HG02884 (cell line): ENCODE measurements around the gene ALKBH6.
"Not testable (repeated sequence)": the region's sequence is repeated elsewhere in the genome, so short reads cannot be mapped to it uniquely, and the experiment has no call there.

ENCODE experiments used
- ATAC-seq: cut with Tn5 transposase; IDR thresholded peaks from one replicate; pipeline ENCODE4 v1.9.1; 2021; ENCODE audit warnings: mild to moderate bottlenecking, moderate library complexity; ENCODE audit not compliant: unreplicated experiment

ALKBH6 gene

GRCh38 chr19:35993923-35994598 lies 20.0 kb downstream of the ALKBH6 start:
- ATAC-seq = no peak

DNA sequence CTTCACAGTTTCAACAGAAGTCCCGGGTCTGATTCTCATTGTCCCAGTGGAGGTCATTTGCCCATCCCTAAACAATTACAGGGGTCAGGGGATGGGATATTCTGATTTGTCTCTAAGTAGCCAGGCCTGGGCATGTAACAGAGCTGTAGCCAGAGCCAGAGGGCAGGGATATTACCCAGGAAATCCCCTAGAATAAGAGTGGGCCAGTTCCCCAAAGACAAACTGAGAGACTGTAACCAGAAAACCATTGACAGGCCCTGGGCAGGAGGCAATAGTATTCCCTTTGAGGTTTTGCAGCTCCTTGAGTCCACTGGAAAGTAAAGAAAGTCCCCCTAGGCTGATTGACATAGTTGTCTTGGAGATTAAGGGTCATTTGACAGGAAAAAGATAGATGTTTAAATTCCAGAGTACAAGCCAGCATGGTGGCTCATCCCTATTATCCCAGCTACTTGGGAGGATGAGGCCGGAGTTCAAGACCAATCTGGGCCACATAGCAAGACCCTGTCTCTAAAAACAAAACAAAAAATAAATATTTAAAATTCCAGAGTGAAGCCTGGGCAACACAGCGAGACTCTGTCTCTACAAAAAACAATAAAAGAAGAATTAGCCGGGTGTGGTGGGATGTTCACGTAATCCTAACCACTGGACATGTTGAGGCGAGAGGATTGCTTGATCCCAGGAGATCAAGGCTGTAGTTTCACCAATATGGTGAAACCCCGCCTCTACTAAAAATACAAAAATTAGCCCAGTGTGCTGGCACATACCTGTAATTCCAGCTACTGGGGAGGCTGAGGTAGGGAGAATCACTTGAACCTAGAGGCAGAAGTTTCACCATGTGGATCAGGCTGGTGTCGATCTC lies 20.9 kb downstream of the ALKBH6 start:
- ATAC-seq = no peak

GRCh38 chr19:35991731-35992450 lies 22.1 kb downstream of the ALKBH6 start:
- ATAC-seq = no peak

DNA sequence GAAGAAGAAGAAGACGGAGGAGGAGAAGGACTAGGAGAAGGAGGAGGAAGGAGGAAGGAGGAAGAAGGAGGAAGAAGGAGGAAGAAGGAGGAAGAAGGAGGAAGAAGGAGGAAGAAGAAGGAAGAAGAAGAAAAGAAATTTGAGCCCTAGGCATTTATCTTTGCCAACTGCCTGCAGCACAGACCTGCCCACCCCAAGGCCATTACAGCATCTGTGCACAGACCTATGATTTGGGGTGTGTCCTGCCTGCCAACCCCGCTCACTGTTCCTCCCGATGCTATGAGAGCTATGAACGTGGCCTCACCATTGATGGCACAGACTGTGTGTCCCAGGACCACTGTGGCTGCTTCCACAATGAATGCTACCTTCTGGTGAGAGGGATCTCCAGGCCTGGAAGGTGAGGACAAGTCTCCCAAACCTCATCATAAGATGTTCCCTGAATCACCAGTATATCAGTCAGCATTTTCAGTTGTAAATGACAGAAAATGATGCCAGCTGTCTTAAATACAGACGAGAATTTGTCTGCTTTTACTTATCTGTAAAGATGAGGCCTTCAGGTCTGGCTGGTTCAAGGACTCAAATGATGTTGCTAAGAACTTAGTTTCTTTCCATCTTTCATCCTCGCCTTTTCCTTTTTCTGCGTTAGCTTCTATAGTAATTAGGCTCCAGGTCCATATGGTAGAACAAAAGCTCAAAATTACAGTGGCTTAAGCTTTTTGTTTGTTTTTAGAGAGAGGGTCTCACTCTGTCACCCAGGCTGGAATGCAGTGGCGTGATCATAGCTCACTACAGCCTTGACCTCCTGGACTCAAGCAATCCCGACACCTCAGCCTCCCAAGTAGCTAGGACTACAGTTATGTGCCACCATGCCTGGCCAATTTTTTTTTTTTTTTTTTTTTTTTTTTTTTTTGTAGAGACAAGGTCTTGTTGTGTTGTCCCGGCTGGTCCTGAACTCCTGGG lies 23.0 kb downstream of the ALKBH6 start:
- no peak for ATAC-seq

DNA sequence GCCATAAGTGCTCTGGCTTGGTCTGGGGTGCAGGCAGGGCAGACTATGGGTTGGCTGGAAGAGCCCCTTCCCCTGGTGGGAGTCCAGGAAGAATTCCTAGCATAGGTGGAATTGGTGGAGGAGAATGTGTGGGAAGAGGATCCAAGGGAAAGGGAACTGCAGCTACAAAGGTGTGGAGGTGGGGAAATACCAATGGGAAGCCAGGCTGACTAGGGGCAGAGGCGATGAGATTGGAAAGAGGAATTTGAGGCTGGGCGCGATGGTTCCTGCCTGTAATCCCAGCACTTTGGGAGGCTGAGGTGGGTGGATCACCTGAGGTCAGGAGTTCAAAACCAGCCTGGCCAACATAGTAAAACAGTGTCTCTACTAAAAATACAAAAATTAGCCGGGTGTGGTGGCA lies 23.9 kb downstream of the ALKBH6 start:
- ATAC-seq = no peak

- ATAC-seq = no peak
Observed at GRCh38 chr19:35988824-35989223, 25.2 kb downstream of the ALKBH6 start.

DNA sequence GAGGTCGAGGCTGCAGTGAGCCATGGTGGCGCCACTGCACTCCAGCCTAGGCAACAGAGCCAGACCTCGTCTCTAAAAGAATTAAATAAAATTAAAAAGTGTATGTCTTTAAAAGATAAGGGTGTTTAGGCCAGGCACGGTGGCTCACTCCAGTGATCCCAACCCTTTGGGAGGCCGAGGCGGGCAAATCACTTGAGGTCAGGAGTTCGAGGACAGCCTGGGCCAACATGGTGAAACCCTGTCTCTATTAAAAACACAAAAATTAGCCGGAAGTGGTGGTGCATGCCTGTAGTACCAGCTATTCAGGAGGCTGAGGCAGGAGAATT lies 26.5 kb downstream of the ALKBH6 start:
- ATAC-seq = no peak

DNA sequence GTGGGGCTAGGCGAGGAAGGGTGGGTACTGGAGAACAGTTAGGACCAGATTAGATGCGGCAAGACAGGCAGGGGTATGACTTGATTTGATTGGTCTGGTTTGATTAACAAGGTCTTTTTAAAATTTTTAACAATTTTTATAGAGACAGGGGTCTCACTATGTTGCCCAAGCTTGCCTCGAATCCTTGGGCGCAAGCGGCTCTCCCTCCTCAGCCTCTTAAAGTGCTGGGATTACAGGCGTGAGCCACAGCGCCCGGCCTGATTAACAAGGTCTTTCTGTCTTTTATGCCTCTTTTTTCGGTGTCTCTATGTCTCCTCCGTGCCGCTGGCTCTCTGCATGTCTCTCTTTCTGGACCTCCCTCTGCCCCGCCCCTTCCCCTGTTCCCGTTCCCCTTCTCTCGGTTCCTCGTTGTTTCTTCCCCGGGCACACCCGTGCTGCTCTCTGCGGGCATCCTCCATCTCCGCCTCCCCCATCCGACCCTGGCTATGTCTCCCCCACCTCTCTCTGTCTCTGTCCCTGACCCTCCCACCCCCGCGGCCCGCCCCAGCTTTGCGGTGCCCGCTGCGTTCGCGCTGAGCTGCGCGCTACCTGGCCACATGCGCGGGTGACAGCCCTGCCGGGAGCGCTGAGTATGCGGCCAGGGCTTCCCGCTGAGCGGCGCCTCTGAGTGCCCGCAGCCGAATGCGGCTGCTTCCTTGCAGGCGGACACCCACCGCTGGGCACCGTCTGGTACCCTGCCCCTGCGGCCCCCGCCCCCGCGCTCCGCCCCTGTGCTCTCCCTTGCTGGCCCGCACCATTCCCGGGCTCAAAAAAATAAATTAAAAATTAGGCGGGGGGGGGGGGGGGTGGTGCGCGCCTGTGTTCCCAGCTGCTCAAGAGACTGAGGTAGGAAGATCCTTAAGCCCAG lies 27.1 kb downstream of the ALKBH6 start:
- no peak for ATAC-seq

GRCh38 chr19:35986111-35986510 lies 27.9 kb downstream of the ALKBH6 start:
- ATAC-seq = no peak

GRCh38 chr19:35983177-35983576 lies 30.8 kb downstream of the ALKBH6 start:
- no peak for ATAC-seq

GRCh38 chr19:35980997-35981396 lies 33.0 kb downstream of the ALKBH6 start:
- ATAC-seq = not testable (repeated sequence)

DNA sequence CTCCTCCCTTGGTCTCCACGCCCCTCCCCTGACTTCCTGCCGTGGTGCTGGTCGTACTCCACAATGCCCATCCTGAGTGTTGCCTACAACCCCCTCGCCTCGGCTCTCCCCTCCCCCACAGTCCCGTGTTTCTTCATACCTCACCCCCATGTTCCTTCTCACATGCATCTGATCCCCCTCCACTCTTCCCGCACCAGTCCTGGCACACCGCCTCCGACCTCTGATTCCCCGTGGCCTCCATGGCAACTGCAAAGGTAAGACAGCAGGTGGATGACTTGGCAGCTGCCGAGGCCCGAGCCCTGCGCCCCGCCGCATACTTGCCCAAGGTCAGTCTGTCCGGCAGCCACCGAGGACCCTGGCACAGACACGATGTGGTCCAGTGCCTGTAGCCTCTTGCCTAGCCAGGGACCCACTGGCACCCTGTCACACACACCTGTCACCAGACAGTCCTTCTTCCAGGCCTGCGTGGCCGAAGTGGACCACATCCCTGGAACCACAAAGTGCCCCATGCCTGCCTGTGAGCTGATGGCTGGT lies 35.1 kb downstream of the ALKBH6 start:
- no peak for ATAC-seq

GRCh38 chr19:35978271-35978670 lies 35.7 kb downstream of the ALKBH6 start:
- no peak for ATAC-seq

DNA sequence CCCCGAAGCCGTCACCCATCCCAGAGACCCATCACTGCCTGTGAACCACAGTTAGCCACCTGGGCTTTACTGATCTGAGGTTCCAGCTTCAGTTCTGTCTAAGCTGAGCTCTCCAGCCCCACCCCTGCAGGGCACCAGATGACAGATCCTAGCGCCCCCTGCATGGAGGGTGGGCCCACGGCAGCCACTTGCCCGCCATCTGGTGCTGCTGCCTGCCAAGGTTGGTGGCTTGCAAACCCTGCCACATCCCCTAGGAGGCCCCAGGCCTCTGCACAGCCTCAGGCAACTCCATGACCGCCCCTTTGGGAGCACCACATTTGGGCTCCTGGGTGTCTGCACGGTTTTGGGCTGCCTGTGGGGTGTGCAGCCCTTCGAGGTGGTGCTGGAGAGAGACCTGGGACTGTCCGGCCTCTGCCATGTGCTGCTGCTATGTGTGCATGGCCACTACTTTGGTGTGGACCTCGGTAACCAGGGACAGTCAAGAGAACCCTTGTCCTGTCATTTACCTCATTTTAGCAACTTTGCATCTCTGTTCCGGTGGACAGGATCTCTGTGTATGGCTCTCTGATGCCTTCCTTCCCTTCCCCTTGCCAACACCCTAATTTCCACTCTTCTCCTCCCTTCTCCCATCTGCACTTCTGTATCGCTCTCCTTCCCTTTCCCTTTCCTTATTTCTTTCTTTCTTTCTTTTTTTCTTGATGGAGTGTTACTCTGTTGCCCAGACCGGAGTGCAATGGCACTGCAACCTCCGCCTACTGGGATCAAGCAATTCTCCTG lies 36.4 kb downstream of the ALKBH6 start:
- no peak for ATAC-seq

- no peak for ATAC-seq
Observed at GRCh38 chr19:35975608-35976214, 38.3 kb downstream of the ALKBH6 start.

- ATAC-seq = no peak
Observed at GRCh38 chr19:35973487-35973886, 40.5 kb downstream of the ALKBH6 start.

DNA sequence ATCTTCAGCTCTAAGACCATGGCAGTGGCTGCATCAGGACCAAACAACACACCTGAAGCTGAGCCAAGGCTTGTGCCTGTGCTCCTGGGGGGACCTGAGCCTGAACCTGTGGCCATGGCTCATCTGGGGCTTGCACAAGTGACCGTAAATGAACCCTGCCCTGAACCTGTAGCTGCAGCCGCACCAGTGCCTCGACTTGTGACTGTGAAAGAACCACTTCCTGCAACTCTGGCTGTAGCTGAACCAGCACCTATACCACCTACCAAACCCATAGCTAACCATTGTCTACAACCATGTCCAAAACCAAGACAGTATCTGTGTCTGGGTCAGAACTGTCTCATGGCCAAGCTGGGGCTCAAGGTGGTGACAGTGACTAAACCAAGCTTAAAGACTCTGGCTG lies 47.2 kb downstream of the ALKBH6 start:
- no peak for ATAC-seq

GRCh38 chr19:35963514-35963913 lies 50.5 kb downstream of the ALKBH6 start:
- no peak for ATAC-seq
